Epithelial cell of proximal tubule (primary cell): ENCODE data around the gene NHS. TPM values are rescaled to one million over a fixed set of nuclear protein-coding genes. Genes with fewer than 3 reads are reported as not detected.

ENCODE experiments used
- DNase-seq: peaks from one replicate; pipeline ENCODE4 v3.0.0-alpha.2; 2011; ENCODE audit warnings: low read depth
- H3K4me3 ChIP-seq: 2 replicates; pipeline ENCODE4 v1.5.1; 2011; ENCODE audit warnings: low read depth, mild to moderate bottlenecking, low read length
- CTCF ChIP-seq: conservative IDR thresholded peaks from 2 replicates; pipeline ENCODE4 v1.5.1; 2012; ENCODE audit warnings: low read depth, mild to moderate bottlenecking, low read length
- total RNA-seq: library from RNA; depleted of rRNA; stranded (reverse); fragments of >200 nt; gene quantifications from 2 replicates; pipeline ENCODE4 v1.2.3, GENCODE V29; 2015

The NHS gene
- total RNA-seq, 1 donor from 2014 or later: 7.6 TPM

GRCh38 chrX:17471121-17471520 lies 96.1 kb downstream of the NHS start:
- no peak for TF ChIP-seq CTCF
- DNase-seq: no peak
- no peak overlapping the region for H3K4me3 ChIP-seq

- DNase-seq: no peak
- no peak overlapping the region for H3K4me3 ChIP-seq
- TF ChIP-seq CTCF: no peak
These were observed 96.9 kb downstream of the NHS start for GRCh38 chrX:17471861-17472260.

- H3K4me3 ChIP-seq: no peak overlapping the region
- no peak for TF ChIP-seq CTCF
- DNase-seq: no peak
These were observed 97.4 kb downstream of the NHS start for GRCh38 chrX:17472424-17472823.

- H3K4me3 ChIP-seq: no peak overlapping the region
These were observed 98.0 kb downstream of the NHS start for GRCh38 chrX:17473021-17473420.

GRCh38 chrX:17474892-17475291 lies 99.9 kb downstream of the NHS start:
- DNase-seq: no peak
- no peak for TF ChIP-seq CTCF
- H3K4me3 ChIP-seq: no peak overlapping the region

More at GRCh38 chrX:17473021-17473420, 98.0 kb downstream of the NHS start:
- no peak for DNase-seq
- no peak for TF ChIP-seq CTCF

GRCh38 chrX:17475449-17476217 lies 100.6 kb downstream of the NHS start:
- no peak for TF ChIP-seq CTCF
- DNase-seq: no peak
- no peak overlapping the region for H3K4me3 ChIP-seq

GRCh38 chrX:17476411-17476810 lies 101.4 kb downstream of the NHS start:
- DNase-seq: no peak
- TF ChIP-seq CTCF: no peak
- no peak overlapping the region for H3K4me3 ChIP-seq
